ENCODE results near the gene SASH1. TPM values are rescaled to one million over a fixed set of nuclear protein-coding genes. Genes with fewer than 3 reads are reported as not detected.

Gene SASH1
- total RNA-seq, 1 donor: 39.7 TPM

GRCh38 chr6:148501178-148501590 is 158.5 kb downstream of the SASH1 start:
- peak; percentile 97 for DNase-seq (ENCODE audit: low read depth)
- H3K4me3 ChIP-seq (ENCODE audit: low read depth, low read length): no peak overlapping the region
- no peak for TF ChIP-seq CTCF (IDR thresholded peaks at IDR 0.05; ENCODE audit: insufficient read depth, low read depth, low read length)

GRCh38 chr6:148502083-148502772 is 159.6 kb downstream of the SASH1 start:
- peak; percentile 83 for DNase-seq (ENCODE audit: low read depth)
- no peak for TF ChIP-seq CTCF (IDR thresholded peaks at IDR 0.05; ENCODE audit: insufficient read depth, low read depth, low read length)
- H3K4me3 ChIP-seq (ENCODE audit: low read depth, low read length): no peak overlapping the region

- no peak for TF ChIP-seq CTCF (IDR thresholded peaks at IDR 0.05; ENCODE audit: insufficient read depth, low read depth, low read length)
- peak; percentile 80 for DNase-seq (ENCODE audit: low read depth)
- no peak overlapping the region for H3K4me3 ChIP-seq (ENCODE audit: low read depth, low read length)
Observed at GRCh38 chr6:148502773-148503135, 160.1 kb downstream of the SASH1 start.

GRCh38 chr6:148503703-148504102 is 161.1 kb downstream of the SASH1 start:
- no peak overlapping the region for H3K4me3 ChIP-seq (ENCODE audit: low read depth, low read length)
- TF ChIP-seq CTCF (IDR thresholded peaks at IDR 0.05; ENCODE audit: insufficient read depth, low read depth, low read length): no peak
- DNase-seq (ENCODE audit: low read depth): no peak

- H3K4me3 ChIP-seq (ENCODE audit: low read depth, low read length): no peak overlapping the region
- peak; percentile 80 for DNase-seq (ENCODE audit: low read depth)
- TF ChIP-seq CTCF (IDR thresholded peaks at IDR 0.05; ENCODE audit: insufficient read depth, low read depth, low read length): no peak
Observed at GRCh38 chr6:148507774-148508173, 165.1 kb downstream of the SASH1 start.

GRCh38 chr6:148508401-148509041 is 165.9 kb downstream of the SASH1 start:
- peak overlapping the region; percentile 60 for H3K4me3 ChIP-seq (ENCODE audit: low read depth, low read length)
- TF ChIP-seq CTCF (IDR thresholded peaks at IDR 0.05; ENCODE audit: insufficient read depth, low read depth, low read length): no peak
- peak; percentile 73 for DNase-seq (ENCODE audit: low read depth)
